Mesendoderm (in vitro differentiated cells): ENCODE measurements around the gene SYTL3. TPM values are rescaled to one million over a fixed set of nuclear protein-coding genes. Genes with fewer than 3 reads are reported as not detected.

Source experiments
- DNase-seq: peaks from one replicate; pipeline ENCODE4 v3.0.0; 2013
- H2AK5ac ChIP-seq: 2 replicates; pipeline ENCODE4 v1.6.1; 2013; ENCODE audit warnings: low read length, inconsistent platforms
- H2BK120ac ChIP-seq: 2 replicates; pipeline ENCODE4 v1.6.1; 2013; ENCODE audit warnings: low read depth, mild to moderate bottlenecking, low read length, moderate library complexity, mixed read lengths
- H2BK15ac ChIP-seq: replicated peaks from 2 replicates; pipeline ENCODE4 v1.6.1; 2013; ENCODE audit warnings: low read depth, mild to moderate bottlenecking, moderate library complexity
- H2BK5ac ChIP-seq: 2 replicates; pipeline ENCODE4 v1.6.1; 2013; ENCODE audit warnings: low read length, inconsistent platforms
- H3K18ac ChIP-seq: 2 replicates; pipeline ENCODE4 v1.6.1; 2013; ENCODE audit warnings: mild to moderate bottlenecking, low read length, mixed read lengths
- H3K23ac ChIP-seq: one replicate; pipeline ENCODE4 v1.6.1; 2013; ENCODE audit warnings: low read length
- H3K27ac ChIP-seq: 2 replicates; pipeline ENCODE4 v1.5.1; 2013; ENCODE audit warnings: low read depth, mild to moderate bottlenecking, inconsistent platforms, low read length, moderate library complexity
- H3K27me3 ChIP-seq: 2 replicates; pipeline ENCODE4 v1.6.1; 2013; ENCODE audit warnings: low read length, control low read depth, mild to moderate bottlenecking, inconsistent platforms; ENCODE audit not compliant: insufficient read depth, poor library complexity
- H3K36me3 ChIP-seq: 2 replicates; pipeline ENCODE4 v1.6.1; 2013; ENCODE audit warnings: low read length, inconsistent platforms; ENCODE audit not compliant: control insufficient read depth, insufficient read depth
- H3K4ac ChIP-seq: one replicate; pipeline ENCODE4 v1.6.1; 2013; ENCODE audit warnings: low read depth, mild to moderate bottlenecking, low read length, moderate library complexity
- H3K4me1 ChIP-seq: 2 replicates; pipeline ENCODE4 v1.6.1; 2013; ENCODE audit warnings: low read depth, low read length, inconsistent platforms; ENCODE audit not compliant: control insufficient read depth
- H3K4me2 ChIP-seq: 2 replicates; pipeline ENCODE4 v1.6.1; 2013; ENCODE audit warnings: low read length
- H3K4me3 ChIP-seq: 2 replicates; pipeline ENCODE4 v1.5.1; 2013; ENCODE audit warnings: mild to moderate bottlenecking, low read length
- H3K56ac ChIP-seq: one replicate; pipeline ENCODE4 v1.6.1; 2013; ENCODE audit warnings: low read length
- H3K79me1 ChIP-seq: 2 replicates; pipeline ENCODE4 v1.6.1; 2013; ENCODE audit warnings: low read length, inconsistent platforms
- H3K79me2 ChIP-seq: 2 replicates; pipeline ENCODE4 v1.6.1; 2013; ENCODE audit warnings: mild to moderate bottlenecking, low read length; ENCODE audit not compliant: control insufficient read depth, insufficient read depth
- H3K9ac ChIP-seq: 2 replicates; pipeline ENCODE4 v1.6.1; 2013; ENCODE audit warnings: low read length, inconsistent platforms
- H4K5ac ChIP-seq: one replicate; pipeline ENCODE4 v1.6.1; 2013; ENCODE audit warnings: low read length
- H4K8ac ChIP-seq: one replicate; pipeline ENCODE4 v1.6.1; 2013; ENCODE audit warnings: low read depth, mild to moderate bottlenecking, control low read depth, low read length, moderate library complexity
- WGBS: extraction: QIAGEN DNeasy Blood & Tissue Kit; methylation state at CpG from one replicate; pipeline ENCODE4 v1.1.7; 2013; ENCODE audit warnings: low lambda C conversion rate, missing lambda C conversion rate; ENCODE audit not compliant: insufficient coverage; ENCODE audit errors: extremely low coverage; 5-methylcytosine and 5-hydroxymethylcytosine counted together
- small RNA-seq: library from polyadenylated mRNA; stranded (forward); fragments of <200 nt; extraction: miRNeasy Mini kit (QIAGEN cat#:217004); gene quantifications from one replicate; pipeline ENCODE3, GENCODE V24; 2013; ENCODE audit not compliant: insufficient read depth

SYTL3 gene

DNA sequence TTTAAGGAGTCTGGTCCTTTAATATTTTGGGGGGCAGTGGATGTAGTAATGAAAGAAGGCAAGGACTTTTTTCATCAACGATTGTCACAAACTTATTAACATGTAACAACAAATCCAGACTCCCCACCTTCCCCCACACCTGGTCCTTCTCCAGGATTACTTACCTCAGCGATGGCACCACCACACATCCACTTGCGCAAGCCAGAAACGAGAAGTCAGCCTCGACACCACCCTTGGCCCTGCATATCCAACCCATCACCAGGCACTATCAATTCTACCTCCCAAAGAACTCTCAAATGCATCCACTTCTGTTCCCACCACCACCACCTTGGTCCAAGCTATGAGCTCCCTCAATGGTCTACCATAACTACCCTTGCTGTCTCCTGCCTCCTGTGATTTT is 162.8 kb downstream of the SYTL3 start:
- Histone ChIP-seq H3K4me2 (no peak overlapping the region), H4K8ac (no peak overlapping the region), H3K23ac (no peak overlapping the region), H3K4me3 (no peak overlapping the region), H3K79me1 (peaks cover 17% of the 10 kb centered on the region), H4K5ac (no peak overlapping the region), H2BK15ac (no peak overlapping the region), H2BK120ac (no peak overlapping the region), H3K79me2 (peaks cover 95% of the 10 kb centered on the region), H3K27ac (no peak overlapping the region), H3K9ac (no peak overlapping the region), H3K4me1 (peaks cover 19% of the 10 kb centered on the region), H3K27me3 (no peaks in the 10 kb centered on the region), H2AK5ac (no peak overlapping the region), H3K56ac (no peak overlapping the region), H2BK5ac (no peak overlapping the region), H3K4ac (no peak overlapping the region), H3K18ac (no peak overlapping the region), H3K36me3 (peaks cover 5% of the 10 kb centered on the region)
- no peak for DNase-seq
- no CpG with 5 or more reads among the region's 5 CpGs for WGBS

GRCh38 chr6:158813032-158813431 is 163.2 kb downstream of the SYTL3 start:
- no peak overlapping the region for H4K8ac ChIP-seq
- no peak overlapping the region for H3K4ac ChIP-seq
- H2BK5ac ChIP-seq = no peak overlapping the region
- H3K4me1 ChIP-seq = peaks cover 15% of the 10 kb centered on the region
- H3K23ac ChIP-seq = no peak overlapping the region
- no peak overlapping the region for H3K9ac ChIP-seq
- H3K79me1 ChIP-seq = peaks cover 17% of the 10 kb centered on the region
- H3K18ac ChIP-seq = no peak overlapping the region
- H2AK5ac ChIP-seq = no peak overlapping the region
- H2BK120ac ChIP-seq = no peak overlapping the region
- peaks cover 95% of the 10 kb centered on the region for H3K79me2 ChIP-seq
- H3K56ac ChIP-seq = no peak overlapping the region
- no peaks in the 10 kb centered on the region for H3K27me3 ChIP-seq
- H3K4me3 ChIP-seq = no peak overlapping the region
- no peak overlapping the region for H4K5ac ChIP-seq
- H2BK15ac ChIP-seq = no peak overlapping the region
- no peak for DNase-seq
- WGBS = no CpG with 5 or more reads among the region's 3 CpGs
- H3K36me3 ChIP-seq = peaks cover 5% of the 10 kb centered on the region
- no peak overlapping the region for H3K27ac ChIP-seq
- no peak overlapping the region for H3K4me2 ChIP-seq

Small RNA genes lying within 50 kb of the gene (small RNA-seq; reads per million reads assigned to genes)
- not detected for gene MIR3918
- not detected for gene MIR7161
